KMS-11 (cell line): ENCODE data around the gene CMBL.

Experiments
- H2AFZ ChIP-seq: fragments of 200-600 bp; sonication (generic); 2 replicates; pipeline ENCODE4 v1.6.1; 2016; ENCODE audit warnings: antibody characterized with exemption, mixed run types, low read depth
- H3K27ac ChIP-seq: fragments of 200-600 bp; sonication (generic); 2 replicates; pipeline ENCODE4 v1.6.1; 2016; ENCODE audit warnings: mild to moderate bottlenecking, mixed run types
- H3K27me3 ChIP-seq: fragments of 200-600 bp; sonication (generic); 2 replicates; pipeline ENCODE4 v1.6.1; 2017; ENCODE audit warnings: mild to moderate bottlenecking, low read depth, mixed run types, moderate library complexity; ENCODE audit not compliant: insufficient read depth
- H3K36me3 ChIP-seq: fragments of 200-600 bp; sonication (generic); 2 replicates; pipeline ENCODE4 v1.6.1; 2017; ENCODE audit warnings: mild to moderate bottlenecking, mixed run types; ENCODE audit not compliant: insufficient read depth
- H3K4me1 ChIP-seq: fragments of 200-600 bp; sonication (generic); 2 replicates; pipeline ENCODE4 v1.6.1; 2016; ENCODE audit warnings: mild to moderate bottlenecking, low read depth, mixed run types; ENCODE audit not compliant: poor library complexity, severe bottlenecking
- H3K4me2 ChIP-seq: fragments of 200-600 bp; sonication (generic); 2 replicates; pipeline ENCODE4 v1.7.0; 2016; ENCODE audit warnings: mild to moderate bottlenecking, mixed run types
- H3K4me3 ChIP-seq: fragments of 200-600 bp; sonication (generic); IDR thresholded peaks from 2 replicates; pipeline ENCODE4 v1.6.1; 2017; ENCODE audit warnings: low read depth, low read length, mixed read lengths; ENCODE audit not compliant: insufficient read depth
- H3K79me2 ChIP-seq: fragments of 200-600 bp; sonication (generic); 2 replicates; pipeline ENCODE4 v1.6.1; 2016; ENCODE audit warnings: low read depth, mixed run types; ENCODE audit not compliant: insufficient read depth
- H3K9ac ChIP-seq: fragments of 200-600 bp; sonication (generic); 2 replicates; pipeline ENCODE4 v1.6.1; 2016; ENCODE audit warnings: mild to moderate bottlenecking, mixed run types
- H4K20me1 ChIP-seq: fragments of 200-600 bp; sonication (generic); 2 replicates; pipeline ENCODE4 v1.6.1; 2016; ENCODE audit warnings: mild to moderate bottlenecking, mixed run types; ENCODE audit not compliant: insufficient read depth
- TF ChIP-seq, protein P1 (sequence below): fragments of 200-600 bp; sonication (generic); conservative IDR thresholded peaks from 2 replicates; pipeline ENCODE4 v1.6.1; 2017; ENCODE audit warnings: low read depth, mild to moderate bottlenecking, antibody characterized with exemption, low read length, moderate library complexity, mixed read lengths

Gene CMBL

DNA sequence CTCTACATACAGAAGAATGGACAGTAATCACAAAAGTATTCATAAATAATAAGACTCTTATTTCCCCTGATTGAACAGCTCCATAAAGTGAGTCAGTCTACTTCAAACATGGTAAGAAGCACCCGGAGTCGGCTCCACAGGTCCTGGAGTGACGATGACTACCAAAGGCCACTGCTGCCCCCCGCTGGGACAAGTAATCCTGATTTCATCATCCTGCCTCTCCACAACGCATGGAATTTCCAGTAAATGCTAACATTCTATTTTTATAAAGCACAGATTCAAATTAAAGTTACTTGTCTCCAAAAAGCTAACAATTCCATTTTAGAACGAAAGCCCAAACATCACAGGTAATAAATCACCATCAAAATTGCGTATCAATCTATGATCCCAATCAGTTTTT lies 74.2 kb downstream of the CMBL start:
- Histone ChIP-seq H3K4me1 (no peaks in the 10 kb centered on the region), H3K4me2 (no peak overlapping the region), H2AFZ (no peak overlapping the region), H3K4me3 (no peak overlapping the region), H3K9ac (no peak overlapping the region), H3K79me2 (no peaks in the 10 kb centered on the region), H3K27me3 (no peaks in the 10 kb centered on the region), H4K20me1 (no peaks in the 10 kb centered on the region), H3K36me3 (no peaks in the 10 kb centered on the region; the same call in 1 of the 2 replicates), H3K27ac (no peak overlapping the region)
- TF ChIP-seq, protein P1, sequence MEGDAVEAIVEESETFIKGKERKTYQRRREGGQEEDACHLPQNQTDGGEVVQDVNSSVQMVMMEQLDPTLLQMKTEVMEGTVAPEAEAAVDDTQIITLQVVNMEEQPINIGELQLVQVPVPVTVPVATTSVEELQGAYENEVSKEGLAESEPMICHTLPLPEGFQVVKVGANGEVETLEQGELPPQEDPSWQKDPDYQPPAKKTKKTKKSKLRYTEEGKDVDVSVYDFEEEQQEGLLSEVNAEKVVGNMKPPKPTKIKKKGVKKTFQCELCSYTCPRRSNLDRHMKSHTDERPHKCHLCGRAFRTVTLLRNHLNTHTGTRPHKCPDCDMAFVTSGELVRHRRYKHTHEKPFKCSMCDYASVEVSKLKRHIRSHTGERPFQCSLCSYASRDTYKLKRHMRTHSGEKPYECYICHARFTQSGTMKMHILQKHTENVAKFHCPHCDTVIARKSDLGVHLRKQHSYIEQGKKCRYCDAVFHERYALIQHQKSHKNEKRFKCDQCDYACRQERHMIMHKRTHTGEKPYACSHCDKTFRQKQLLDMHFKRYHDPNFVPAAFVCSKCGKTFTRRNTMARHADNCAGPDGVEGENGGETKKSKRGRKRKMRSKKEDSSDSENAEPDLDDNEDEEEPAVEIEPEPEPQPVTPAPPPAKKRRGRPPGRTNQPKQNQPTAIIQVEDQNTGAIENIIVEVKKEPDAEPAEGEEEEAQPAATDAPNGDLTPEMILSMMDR, result no peak

DNA sequence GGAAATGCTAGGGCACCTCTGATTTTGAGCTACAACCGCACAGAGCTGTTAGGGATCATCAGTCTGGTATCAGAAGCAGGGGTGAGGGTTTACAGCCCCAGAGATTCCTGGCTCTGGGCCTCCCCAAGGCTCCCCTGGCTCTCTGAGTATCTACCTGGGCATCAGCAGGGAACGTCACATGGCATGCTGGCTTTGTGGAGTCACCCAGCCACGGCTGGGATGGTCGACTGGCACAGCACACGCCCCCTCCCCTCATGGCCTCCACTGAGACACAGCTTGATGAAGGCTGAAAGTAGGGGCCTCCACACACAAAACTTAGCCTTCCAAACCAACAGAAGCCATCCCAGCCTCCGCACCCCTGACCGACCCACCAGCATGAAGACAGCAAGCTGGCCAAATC lies 74.7 kb downstream of the CMBL start:
- TF ChIP-seq, protein P1, result no peak
- H3K4me1 ChIP-seq, result no peaks in the 10 kb centered on the region
- no peaks in the 10 kb centered on the region for H3K27me3 ChIP-seq
- H4K20me1 ChIP-seq, result no peaks in the 10 kb centered on the region
- H3K36me3 ChIP-seq, result no peaks in the 10 kb centered on the region; the same call in 1 of the 2 replicates
- no peak overlapping the region for H3K4me3 ChIP-seq
- no peak overlapping the region for H3K4me2 ChIP-seq
- no peak overlapping the region for H2AFZ ChIP-seq
- no peaks in the 10 kb centered on the region for H3K79me2 ChIP-seq
- H3K27ac ChIP-seq, result no peak overlapping the region
- no peak overlapping the region for H3K9ac ChIP-seq

DNA sequence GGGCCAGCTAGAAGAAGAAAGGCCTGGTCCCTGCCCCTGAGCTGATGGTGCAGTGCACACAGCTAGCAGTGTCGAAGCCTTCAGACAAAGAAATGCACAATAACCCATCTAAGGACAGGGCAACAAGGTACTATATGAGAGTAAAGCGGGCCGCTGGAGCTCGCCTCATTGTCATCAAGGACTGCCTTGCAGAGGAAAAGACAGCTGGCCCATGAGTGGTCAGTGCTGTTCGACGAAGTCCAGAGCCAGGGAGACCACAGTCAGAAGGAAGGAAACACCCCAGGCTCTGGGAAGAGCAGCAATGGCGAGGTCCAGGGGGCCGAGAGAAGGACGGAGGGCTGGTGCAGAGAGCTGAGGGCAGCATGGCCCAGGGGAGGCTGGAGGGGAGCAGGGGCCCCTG lies 75.3 kb downstream of the CMBL start:
- Histone ChIP-seq H3K4me2 (no peak overlapping the region), H3K4me3 (no peak overlapping the region), H3K27me3 (no peaks in the 10 kb centered on the region), H3K9ac (no peak overlapping the region), H3K36me3 (no peaks in the 10 kb centered on the region; the same call in 1 of the 2 replicates), H3K4me1 (no peaks in the 10 kb centered on the region), H4K20me1 (no peaks in the 10 kb centered on the region), H3K79me2 (no peaks in the 10 kb centered on the region), H2AFZ (no peak overlapping the region), H3K27ac (no peak overlapping the region)
- TF ChIP-seq, protein P1, result no peak

DNA sequence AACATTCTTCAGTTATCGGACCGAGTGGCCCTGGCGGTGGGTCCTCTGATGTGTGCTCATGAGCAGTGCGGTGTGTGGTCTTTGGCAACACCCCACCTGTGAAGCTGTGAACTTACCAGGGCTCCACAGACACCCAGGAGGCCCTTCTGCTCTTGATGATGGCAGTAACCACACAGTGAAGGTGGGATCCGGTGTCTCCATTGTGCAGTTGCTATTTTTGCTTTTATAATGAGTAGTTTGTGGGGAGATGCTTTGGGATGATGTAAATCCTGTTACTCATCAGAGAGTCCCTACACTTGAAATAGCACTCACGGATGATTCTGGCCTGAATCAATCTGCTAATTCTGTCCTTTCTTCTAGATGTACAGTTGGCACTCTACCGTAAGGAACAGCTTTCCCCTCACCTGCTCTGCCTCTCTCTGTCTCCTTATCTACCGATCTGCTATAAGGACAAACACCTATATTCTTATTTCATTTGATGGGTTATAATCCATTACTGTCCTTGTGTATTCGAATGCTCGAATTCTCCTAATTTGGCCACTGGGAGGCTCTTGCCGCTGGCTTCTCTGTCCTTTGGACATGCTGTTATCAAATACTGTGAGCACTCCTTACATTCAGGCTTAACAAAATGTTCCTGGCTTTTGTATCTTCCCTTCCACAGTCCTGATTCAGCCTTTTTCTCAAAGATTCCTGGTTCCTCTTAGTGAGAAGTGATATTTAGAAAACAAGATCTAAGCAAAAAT lies 78.2 kb downstream of the CMBL start:
- H3K27me3 ChIP-seq, result no peaks in the 10 kb centered on the region
- H3K79me2 ChIP-seq, result no peaks in the 10 kb centered on the region
- H3K27ac ChIP-seq, result no peak overlapping the region
- H4K20me1 ChIP-seq, result no peaks in the 10 kb centered on the region
- H3K4me1 ChIP-seq, result no peaks in the 10 kb centered on the region
- no peak overlapping the region for H3K4me2 ChIP-seq
- no peak overlapping the region for H2AFZ ChIP-seq
- H3K4me3 ChIP-seq, result no peak overlapping the region
- no peaks in the 10 kb centered on the region for H3K36me3 ChIP-seq
- no peak overlapping the region for H3K9ac ChIP-seq
- TF ChIP-seq, protein P1, result no peak
